A673 (cell line): Measurements from ENCODE around the gene SARS2.

ENCODE experiments used
- CTCF ChIP-seq: fragments of 300-800, 200-600 bp; sonication (generic); conservative IDR thresholded peaks from 2 replicates; pipeline ENCODE4 v1.5.1; 2017; ENCODE audit warnings: low read depth, mild to moderate bottlenecking, antibody characterized with exemption, low read length, moderate library complexity, mixed read lengths
- EZH2 ChIP-seq: fragments of 200-600 bp; sonication (generic); IDR thresholded peaks from 2 replicates; pipeline ENCODE4 v1.6.1; 2017; ENCODE audit warnings: borderline replicate concordance, low read depth, mild to moderate bottlenecking, mixed read lengths, antibody characterized with exemption, low read length; ENCODE audit not compliant: poor library complexity, severe bottlenecking

- TF ChIP-seq CTCF (no peak), EZH2 (no peak)
Measured at GRCh38 chr19:38919837-38920601, 10.5 kb downstream of the SARS2 start.
